GM08714 (cell line): ENCODE data around the gene ASPN.
"Not testable (repeated sequence)": the region's sequence is repeated elsewhere in the genome, so short reads cannot be mapped to it uniquely, and the experiment has no call there.

Experiments used
- H3K4me3 ChIP-seq: fragments of 200-500 bp; sonication (Bioruptor generic); 2 replicates; pipeline ENCODE4 v1.5.1; 2014; ENCODE audit warnings: mild to moderate bottlenecking, low read length, inconsistent platforms
- ZNF274 ChIP-seq: IDR thresholded peaks from 2 replicates; pipeline ENCODE4 v1.6.1; 2012; ENCODE audit warnings: mild to moderate bottlenecking, low read depth, low read length

The ASPN gene

GRCh38 chr9:92426501-92427145 lies 55.7 kb downstream of the ASPN start:
- H3K4me3 ChIP-seq: no peak overlapping the region
- TF ChIP-seq ZNF274: no peak

GRCh38 chr9:92425474-92425873 lies 56.8 kb downstream of the ASPN start:
- no peak for TF ChIP-seq ZNF274
- no peak overlapping the region for H3K4me3 ChIP-seq

GRCh38 chr9:92424340-92424739 lies 58.0 kb downstream of the ASPN start, which contains the start of gene OMD:
Gene OMD (minus strand): TSS chr9:92424471. CDS start chr9:92417558, 6,913 bp downstream.
- no peak for TF ChIP-seq ZNF274
- H3K4me3 ChIP-seq: no peak within 1 kb of the TSS

- no peak for TF ChIP-seq ZNF274
- no peak overlapping the region for H3K4me3 ChIP-seq
These were observed 58.7 kb downstream of the ASPN start for GRCh38 chr9:92423612-92424011.

GRCh38 chr9:92422611-92423338 lies 59.5 kb downstream of the ASPN start:
- TF ChIP-seq ZNF274: no peak
- no peak overlapping the region for H3K4me3 ChIP-seq

GRCh38 chr9:92414566-92414965 lies 67.7 kb downstream of the ASPN start:
- H3K4me3 ChIP-seq: no peak overlapping the region
- no peak for TF ChIP-seq ZNF274

- not testable (repeated sequence) for H3K4me3 ChIP-seq
These were observed 71.1 kb downstream of the ASPN start for GRCh38 chr9:92411157-92411556.

- no peak overlapping the region for H3K4me3 ChIP-seq
- TF ChIP-seq ZNF274: no peak
These were observed 73.4 kb downstream of the ASPN start for GRCh38 chr9:92408747-92409478.

- no peak for TF ChIP-seq ZNF274
- H3K4me3 ChIP-seq: no peak overlapping the region
These were observed 74.5 kb downstream of the ASPN start for GRCh38 chr9:92407818-92408217.

- TF ChIP-seq ZNF274: no peak
- H3K4me3 ChIP-seq: no peak overlapping the region
These were observed 75.8 kb downstream of the ASPN start for GRCh38 chr9:92406477-92406876.
